Measurements from ENCODE around the gene ANK3. TPM values are rescaled to one million over a fixed set of nuclear protein-coding genes. Genes with fewer than 3 reads are reported as not detected.

Gene ANK3
- total and polyA plus RNA-seq, 2 experiments from 2014 or later = 0.14 to 0.54 TPM

DNA sequence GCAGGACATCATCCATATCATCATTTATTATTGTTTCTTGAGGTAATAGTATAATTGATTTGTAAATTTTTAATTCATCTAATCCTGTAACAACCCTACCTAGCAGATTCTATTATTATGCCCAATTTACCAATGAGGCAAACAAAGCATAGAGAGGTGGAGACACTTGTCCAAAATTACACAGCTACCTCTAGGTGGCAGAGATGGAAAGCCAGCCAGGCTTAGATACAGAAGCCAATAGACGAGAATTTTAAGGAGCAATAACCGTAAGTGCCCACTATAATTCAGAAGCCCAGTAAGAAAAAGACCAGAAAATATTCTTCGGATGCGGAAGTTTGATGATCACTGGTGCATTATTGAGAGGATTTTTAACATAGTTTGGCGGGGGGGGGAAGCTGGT, 54.0 kb downstream of the ANK3 start:
- Histone ChIP-seq H3K4me3 (no peak overlapping the region), H3K79me2 (ENCODE audit: insufficient read depth) (no peaks in the 10 kb centered on the region), H3F3A (ENCODE audit: insufficient read depth) (no peaks in the 10 kb centered on the region), H3K27ac (no peak overlapping the region), H3K9ac (no peak overlapping the region), H3K36me3 (ENCODE audit: low read depth) (no peaks in the 10 kb centered on the region), H2AFZ (no peak overlapping the region), H3K9me3 (ENCODE audit: low read depth) (no peaks in the 10 kb centered on the region), H4K20me1 (ENCODE audit: insufficient read depth) (no peaks in the 10 kb centered on the region), H3K9me2 (ENCODE audit: insufficient read depth) (no peaks in the 10 kb centered on the region), H3K4me2 (ENCODE audit: unreplicated experiment) (no peak overlapping the region), H3K27me3 (replicated peaks; ENCODE audit: insufficient read depth) (no peaks in the 10 kb centered on the region), H3K4me1 (ENCODE audit: insufficient read depth) (no peaks in the 10 kb centered on the region)
- 80 to 82% methylated on average over 5 of the region's 5 CpGs for WGBS, 2 experiments (ENCODE audit: low coverage in 1 of 2, low lambda C conversion rate in 2 of 2, missing lambda C conversion rate in 2 of 2)
- DNase-seq = peak; percentile 15
- in situ Hi-C loops (cut with MboI) = no loop called here
- TF ChIP-seq EZH2phosphoT487 (IDR thresholded peaks at IDR 0.05; ENCODE audit: insufficient read depth, low read depth) (no peak), EZH2 (IDR thresholded peaks at IDR 0.05; ENCODE audit: insufficient read depth, poor library complexity, severe bottlenecking) (no peak)

- Histone ChIP-seq H3K9me2 (ENCODE audit: insufficient read depth) (no peaks in the 10 kb centered on the region), H3K4me1 (ENCODE audit: insufficient read depth) (no peaks in the 10 kb centered on the region), H3K27ac (no peak overlapping the region), H3K79me2 (ENCODE audit: insufficient read depth) (no peaks in the 10 kb centered on the region), H3F3A (ENCODE audit: insufficient read depth) (no peaks in the 10 kb centered on the region), H2AFZ (no peak overlapping the region), H3K9me3 (ENCODE audit: low read depth) (no peaks in the 10 kb centered on the region), H3K9ac (no peak overlapping the region), H4K20me1 (ENCODE audit: insufficient read depth) (no peaks in the 10 kb centered on the region), H3K4me2 (ENCODE audit: unreplicated experiment) (no peak overlapping the region), H3K36me3 (ENCODE audit: low read depth) (no peaks in the 10 kb centered on the region), H3K27me3 (replicated peaks; ENCODE audit: insufficient read depth) (no peaks in the 10 kb centered on the region), H3K4me3 (no peak overlapping the region)
- WGBS, 2 experiments (ENCODE audit: low coverage in 1 of 2, low lambda C conversion rate in 2 of 2, missing lambda C conversion rate in 2 of 2) = 59 to 67% methylated on average over 4 of the region's 4 CpGs
- in situ Hi-C loops (cut with MboI) = no loop called here
- TF ChIP-seq EZH2 (IDR thresholded peaks at IDR 0.05; ENCODE audit: insufficient read depth, poor library complexity, severe bottlenecking) (no peak), EZH2phosphoT487 (IDR thresholded peaks at IDR 0.05; ENCODE audit: insufficient read depth, low read depth) (no peak)
- DNase-seq = no peak
Measured at GRCh38 chr10:60334991-60335390, 54.7 kb downstream of the ANK3 start.

- H3K79me2 ChIP-seq (ENCODE audit: insufficient read depth) = no peaks in the 10 kb centered on the region
- H2AFZ ChIP-seq = no peak overlapping the region
- H3F3A ChIP-seq (ENCODE audit: insufficient read depth) = no peaks in the 10 kb centered on the region
- no peaks in the 10 kb centered on the region for H3K9me3 ChIP-seq (ENCODE audit: low read depth)
- H3K4me3 ChIP-seq = no peak overlapping the region
- in situ Hi-C loops (cut with MboI) = no loop called here
- no peaks in the 10 kb centered on the region for H3K9me2 ChIP-seq (ENCODE audit: insufficient read depth)
- no peak overlapping the region for H3K27ac ChIP-seq
- no peak for DNase-seq
- TF ChIP-seq EZH2phosphoT487 (IDR thresholded peaks at IDR 0.05; ENCODE audit: insufficient read depth, low read depth) (no peak), EZH2 (IDR thresholded peaks at IDR 0.05; ENCODE audit: insufficient read depth, poor library complexity, severe bottlenecking) (no peak)
- no peaks in the 10 kb centered on the region for H3K36me3 ChIP-seq (ENCODE audit: low read depth)
- no peaks in the 10 kb centered on the region for H3K27me3 ChIP-seq (replicated peaks; ENCODE audit: insufficient read depth)
- 41 to 43% methylated on average over 2 of the region's 2 CpGs for WGBS, 2 experiments (ENCODE audit: low coverage in 1 of 2, low lambda C conversion rate in 2 of 2, missing lambda C conversion rate in 2 of 2)
- no peaks in the 10 kb centered on the region for H3K4me1 ChIP-seq (ENCODE audit: insufficient read depth)
- H3K4me2 ChIP-seq (ENCODE audit: unreplicated experiment) = no peak overlapping the region
- H3K9ac ChIP-seq = no peak overlapping the region
- no peaks in the 10 kb centered on the region for H4K20me1 ChIP-seq (ENCODE audit: insufficient read depth)
Measured at GRCh38 chr10:60332371-60332770, 57.3 kb downstream of the ANK3 start.

GRCh38 chr10:60331886-60332285, 57.8 kb downstream of the ANK3 start:
- no peak overlapping the region for H3K4me2 ChIP-seq (ENCODE audit: unreplicated experiment)
- no peaks in the 10 kb centered on the region for H4K20me1 ChIP-seq (ENCODE audit: insufficient read depth)
- DNase-seq = no peak
- no peaks in the 10 kb centered on the region for H3K4me1 ChIP-seq (ENCODE audit: insufficient read depth)
- H3K27me3 ChIP-seq (replicated peaks; ENCODE audit: insufficient read depth) = no peaks in the 10 kb centered on the region
- no peak for TF ChIP-seq EZH2phosphoT487 (IDR thresholded peaks at IDR 0.05; ENCODE audit: insufficient read depth, low read depth)
- no peak for TF ChIP-seq EZH2 (IDR thresholded peaks at IDR 0.05; ENCODE audit: insufficient read depth, poor library complexity, severe bottlenecking)
- H3K9me2 ChIP-seq (ENCODE audit: insufficient read depth) = no peaks in the 10 kb centered on the region
- H2AFZ ChIP-seq = no peak overlapping the region
- H3K36me3 ChIP-seq (ENCODE audit: low read depth) = no peaks in the 10 kb centered on the region
- H3K27ac ChIP-seq = no peak overlapping the region
- no peaks in the 10 kb centered on the region for H3K9me3 ChIP-seq (ENCODE audit: low read depth)
- 78 to 81% methylated on average over 3 of the region's 3 CpGs for WGBS, 2 experiments (ENCODE audit: low coverage in 1 of 2, low lambda C conversion rate in 2 of 2, missing lambda C conversion rate in 2 of 2)
- no peak overlapping the region for H3K9ac ChIP-seq
- H3F3A ChIP-seq (ENCODE audit: insufficient read depth) = no peaks in the 10 kb centered on the region
- H3K79me2 ChIP-seq (ENCODE audit: insufficient read depth) = no peaks in the 10 kb centered on the region
- no peak overlapping the region for H3K4me3 ChIP-seq
- in situ Hi-C loops (cut with MboI) = no loop called here

- Histone ChIP-seq H3K79me2 (ENCODE audit: insufficient read depth) (no peaks in the 10 kb centered on the region), H2AFZ (no peak overlapping the region), H3K27ac (no peak overlapping the region), H3K9ac (no peak overlapping the region), H3F3A (ENCODE audit: insufficient read depth) (no peaks in the 10 kb centered on the region), H3K4me3 (no peak overlapping the region), H3K4me2 (ENCODE audit: unreplicated experiment) (no peak overlapping the region), H3K9me3 (ENCODE audit: low read depth) (no peaks in the 10 kb centered on the region), H3K4me1 (ENCODE audit: insufficient read depth) (no peaks in the 10 kb centered on the region), H3K36me3 (ENCODE audit: low read depth) (no peaks in the 10 kb centered on the region), H3K9me2 (ENCODE audit: insufficient read depth) (no peaks in the 10 kb centered on the region), H3K27me3 (replicated peaks; ENCODE audit: insufficient read depth) (no peaks in the 10 kb centered on the region), H4K20me1 (ENCODE audit: insufficient read depth) (no peaks in the 10 kb centered on the region)
- TF ChIP-seq EZH2 (IDR thresholded peaks at IDR 0.05; ENCODE audit: insufficient read depth, poor library complexity, severe bottlenecking) (no peak), EZH2phosphoT487 (IDR thresholded peaks at IDR 0.05; ENCODE audit: insufficient read depth, low read depth) (no peak)
- in situ Hi-C loops (cut with MboI) = no loop called here
- DNase-seq = no peak
- 84 to 86% methylated on average over 2 of the region's 2 CpGs for WGBS, 2 experiments (ENCODE audit: low coverage in 1 of 2, low lambda C conversion rate in 2 of 2, missing lambda C conversion rate in 2 of 2)
Measured at GRCh38 chr10:60323162-60323561, 66.5 kb downstream of the ANK3 start.
